Chondrocyte (in vitro differentiated cells): ENCODE results near the gene PRKD1. TPM values are rescaled to one million over a fixed set of nuclear protein-coding genes. Genes with fewer than 3 reads are reported as not detected.

ENCODE experiments used
- DNase-seq: peaks from one replicate; pipeline ENCODE4 v3.0.0; 2021; ENCODE audit warnings: mixed read lengths, low spot score
- H3K27ac Mint-ChIP-seq: one replicate; pipeline ENCODE4 v1.8.0; 2021; ENCODE audit warnings: mild to moderate bottlenecking, moderate library complexity, mixed read lengths; ENCODE audit not compliant: unreplicated experiment
- H3K27me3 Mint-ChIP-seq: 2 replicates; pipeline ENCODE4 v1.8.0; 2021; ENCODE audit warnings: low read depth, mixed read lengths
- H3K36me3 Mint-ChIP-seq: 2 replicates; pipeline ENCODE4 v1.8.0; 2021; ENCODE audit warnings: low read depth, mixed read lengths
- H3K4me1 Mint-ChIP-seq: 2 replicates; pipeline ENCODE4 v1.8.0; 2021; ENCODE audit warnings: low read depth, mild to moderate bottlenecking, mixed read lengths
- H3K4me3 Mint-ChIP-seq: one replicate; pipeline ENCODE4 v1.8.0; 2021; ENCODE audit warnings: mild to moderate bottlenecking, moderate library complexity, mixed read lengths; ENCODE audit not compliant: unreplicated experiment
- H3K9me3 Mint-ChIP-seq: 2 replicates; pipeline ENCODE4 v1.8.0; 2021; ENCODE audit warnings: low read depth, mixed read lengths
- total RNA-seq: library from RNA; stranded (reverse); gene quantifications from 3 replicates; pipeline ENCODE4 v1.2.1, GENCODE V29; 2021
- TF ChIP-seq, protein P1 (sequence below): fragments of 200-600 bp; sonication (generic); IDR thresholded peaks from 2 replicates; pipeline ENCODE4 v1.5.0; 2021; ENCODE audit warnings: antibody characterized with exemption, mild to moderate bottlenecking, moderate library complexity

PRKD1 gene
- total RNA-seq, 1 donor from 2014 or later: 11.1 TPM

DNA sequence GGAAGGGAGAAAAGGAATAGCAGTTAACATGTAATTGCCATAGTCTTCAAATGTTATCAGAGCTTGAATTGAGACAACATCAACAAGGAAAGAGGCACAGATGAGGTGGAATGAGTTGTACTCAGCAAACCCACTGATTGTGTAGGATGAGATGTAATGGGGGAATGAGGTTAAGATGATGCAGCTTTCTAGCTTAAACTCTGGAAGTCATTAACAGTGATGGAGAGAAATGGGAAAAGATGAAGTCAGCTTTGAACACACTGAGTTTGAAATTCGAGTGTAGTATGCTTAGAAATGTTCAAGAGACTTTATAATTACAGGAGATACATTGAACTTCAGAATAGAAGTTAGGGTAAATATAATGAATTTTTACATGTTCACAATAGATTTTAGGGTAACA, 106.9 kb downstream of the PRKD1 start:
- H3K27ac Mint-ChIP-seq: no peak overlapping the region
- H3K4me1 Mint-ChIP-seq: peaks cover 30% of the 10 kb centered on the region

DNA sequence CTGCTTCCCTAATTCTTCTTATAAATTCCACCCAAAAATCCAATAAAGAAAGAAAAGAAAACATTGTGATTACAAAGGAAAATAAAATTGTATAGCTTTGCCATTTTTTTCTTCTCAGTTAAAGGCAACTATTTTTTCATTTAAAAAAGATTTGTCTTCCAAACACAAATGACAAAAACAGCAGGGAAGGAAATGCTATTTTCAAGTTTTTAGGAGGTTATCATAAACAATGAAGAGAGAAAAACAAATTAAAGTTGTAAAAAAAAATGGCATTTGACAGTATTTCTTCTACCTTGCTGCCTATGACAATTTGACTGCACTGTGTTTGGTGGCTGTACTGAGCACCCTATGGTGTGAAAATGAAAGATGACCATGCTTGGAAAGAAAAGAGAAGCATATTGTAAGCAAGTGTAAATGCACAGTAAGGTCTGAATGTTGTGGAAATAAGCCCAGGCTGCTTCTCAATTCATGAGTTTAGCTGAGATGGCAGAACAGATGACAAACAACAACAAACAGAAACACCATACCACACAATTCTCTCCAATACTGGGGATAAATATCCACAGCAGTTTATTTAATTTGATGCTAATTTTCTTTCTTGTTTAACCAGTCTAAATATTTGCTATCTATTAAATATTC, 109.8 kb downstream of the PRKD1 start:
- Mint-ChIP-seq H3K9me3 (peaks cover 2% of the 10 kb centered on the region), H3K27ac (no peak overlapping the region), H3K4me3 (no peak overlapping the region), H3K27me3 (no peaks in the 10 kb centered on the region), H3K4me1 (peaks cover 17% of the 10 kb centered on the region), H3K36me3 (no peaks in the 10 kb centered on the region)
- TF ChIP-seq, protein P1, sequence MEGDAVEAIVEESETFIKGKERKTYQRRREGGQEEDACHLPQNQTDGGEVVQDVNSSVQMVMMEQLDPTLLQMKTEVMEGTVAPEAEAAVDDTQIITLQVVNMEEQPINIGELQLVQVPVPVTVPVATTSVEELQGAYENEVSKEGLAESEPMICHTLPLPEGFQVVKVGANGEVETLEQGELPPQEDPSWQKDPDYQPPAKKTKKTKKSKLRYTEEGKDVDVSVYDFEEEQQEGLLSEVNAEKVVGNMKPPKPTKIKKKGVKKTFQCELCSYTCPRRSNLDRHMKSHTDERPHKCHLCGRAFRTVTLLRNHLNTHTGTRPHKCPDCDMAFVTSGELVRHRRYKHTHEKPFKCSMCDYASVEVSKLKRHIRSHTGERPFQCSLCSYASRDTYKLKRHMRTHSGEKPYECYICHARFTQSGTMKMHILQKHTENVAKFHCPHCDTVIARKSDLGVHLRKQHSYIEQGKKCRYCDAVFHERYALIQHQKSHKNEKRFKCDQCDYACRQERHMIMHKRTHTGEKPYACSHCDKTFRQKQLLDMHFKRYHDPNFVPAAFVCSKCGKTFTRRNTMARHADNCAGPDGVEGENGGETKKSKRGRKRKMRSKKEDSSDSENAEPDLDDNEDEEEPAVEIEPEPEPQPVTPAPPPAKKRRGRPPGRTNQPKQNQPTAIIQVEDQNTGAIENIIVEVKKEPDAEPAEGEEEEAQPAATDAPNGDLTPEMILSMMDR: no peak
- no peak for DNase-seq

More for the DNA sequence above, 106.9 kb downstream of the PRKD1 start:
- H3K27me3 Mint-ChIP-seq: no peaks in the 10 kb centered on the region
- H3K36me3 Mint-ChIP-seq: no peaks in the 10 kb centered on the region
- TF ChIP-seq, protein P1: no peak
- no peak overlapping the region for H3K4me3 Mint-ChIP-seq
- no peaks in the 10 kb centered on the region for H3K9me3 Mint-ChIP-seq
- DNase-seq: no peak

DNA sequence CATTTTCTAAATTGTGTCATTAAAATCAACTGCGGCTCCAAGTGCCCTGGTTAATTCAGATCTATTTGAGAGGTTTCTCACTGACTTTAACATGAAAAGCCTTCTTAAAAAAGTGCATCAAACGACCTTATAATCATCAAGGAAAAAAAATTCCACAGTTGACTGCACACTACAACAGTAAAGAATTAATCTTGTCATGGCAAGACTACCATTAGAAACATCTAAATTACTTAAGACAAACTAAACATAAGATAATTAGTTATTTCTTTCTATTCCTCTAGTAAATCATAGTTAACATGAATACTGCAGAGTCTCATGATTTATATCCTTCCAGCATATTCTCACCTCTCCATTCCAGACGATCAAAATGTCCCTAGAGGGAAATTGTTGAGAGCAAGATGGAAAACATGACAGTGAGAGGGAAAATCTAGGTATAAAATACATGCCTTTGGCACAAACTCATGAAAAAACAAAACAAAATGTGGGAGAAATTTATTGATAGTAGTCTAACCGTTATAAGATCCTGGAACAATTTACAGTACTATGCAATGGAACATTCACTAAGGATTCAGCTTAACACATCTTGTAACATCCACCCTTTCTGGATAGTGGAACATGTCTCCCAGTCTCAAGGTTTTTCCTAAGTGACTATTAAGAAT, 112.5 kb downstream of the PRKD1 start:
- peaks cover 2% of the 10 kb centered on the region for H3K9me3 Mint-ChIP-seq
- no peak for DNase-seq
- no peaks in the 10 kb centered on the region for H3K36me3 Mint-ChIP-seq
- no peaks in the 10 kb centered on the region for H3K27me3 Mint-ChIP-seq
- H3K27ac Mint-ChIP-seq: no peak overlapping the region
- TF ChIP-seq, protein P1: no peak
- no peak overlapping the region for H3K4me3 Mint-ChIP-seq
- H3K4me1 Mint-ChIP-seq: no peaks in the 10 kb centered on the region

DNA sequence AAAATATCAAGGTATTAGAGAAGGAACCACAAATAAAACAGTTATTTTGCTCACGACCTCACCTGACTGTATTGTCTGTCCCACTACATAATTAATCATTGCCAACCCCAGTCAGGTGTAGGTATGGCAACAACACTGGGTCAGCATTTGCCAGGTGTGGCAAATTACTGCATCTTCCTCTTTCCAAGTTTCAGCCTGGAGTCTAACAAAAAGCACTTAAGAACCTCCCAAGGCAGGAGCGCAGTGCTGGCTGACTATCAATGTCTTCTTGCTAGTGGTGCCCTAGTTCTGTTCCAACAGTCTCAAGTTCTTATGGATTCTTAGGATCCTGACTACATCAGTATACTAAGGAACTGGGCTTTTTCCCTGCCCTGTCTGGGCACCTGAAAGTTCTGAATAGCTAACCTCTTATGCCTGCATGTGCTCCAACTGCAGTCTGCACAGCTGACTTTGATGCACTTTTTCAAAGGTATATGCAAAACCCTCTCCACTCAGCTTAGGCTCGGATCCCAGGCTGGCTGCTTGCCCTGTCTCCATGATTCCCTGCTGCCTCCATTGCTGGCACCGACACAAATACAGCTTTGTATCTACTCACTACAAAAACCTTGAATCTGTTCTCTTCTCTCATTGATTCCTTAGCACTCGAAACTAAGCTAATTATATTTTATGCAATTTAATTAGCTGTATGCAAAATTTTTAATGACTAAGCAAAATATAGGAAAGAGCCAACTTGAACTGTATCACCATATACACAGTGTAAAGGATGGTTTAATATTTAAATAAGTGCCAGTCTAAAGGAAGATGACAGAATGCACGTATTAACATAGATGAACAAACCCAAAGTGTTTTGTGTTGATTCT, 113.3 kb downstream of the PRKD1 start:
- no peaks in the 10 kb centered on the region for H3K36me3 Mint-ChIP-seq
- H3K4me1 Mint-ChIP-seq: no peaks in the 10 kb centered on the region
- H3K9me3 Mint-ChIP-seq: peaks cover 2% of the 10 kb centered on the region
- no peak for DNase-seq
- TF ChIP-seq, protein P1: no peak
- no peaks in the 10 kb centered on the region for H3K27me3 Mint-ChIP-seq
- no peak overlapping the region for H3K4me3 Mint-ChIP-seq
- H3K27ac Mint-ChIP-seq: no peak overlapping the region

DNA sequence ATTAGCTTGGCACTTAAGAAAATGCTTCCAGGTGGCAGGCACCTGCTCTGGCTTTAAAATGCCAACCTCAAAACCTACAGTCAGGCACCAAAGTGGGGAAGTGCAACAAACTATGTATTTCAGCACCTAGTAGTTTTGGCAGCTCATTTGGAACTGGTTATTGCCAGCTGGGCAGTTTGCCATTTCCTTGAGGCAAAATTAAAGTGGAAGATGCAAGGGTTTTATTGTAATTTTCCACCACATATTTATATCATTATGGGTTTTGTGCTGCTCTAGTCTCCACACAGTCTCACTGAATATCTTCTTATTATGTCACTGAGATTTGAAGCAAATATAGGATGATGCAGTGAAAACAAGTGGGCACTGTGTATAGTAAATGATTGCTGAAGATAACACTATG, 117.0 kb downstream of the PRKD1 start:
- Mint-ChIP-seq H3K4me3 (no peak overlapping the region), H3K36me3 (no peaks in the 10 kb centered on the region), H3K9me3 (peaks cover 5% of the 10 kb centered on the region), H3K27me3 (no peaks in the 10 kb centered on the region), H3K4me1 (peaks cover 10% of the 10 kb centered on the region), H3K27ac (no peak overlapping the region)
- DNase-seq: no peak
- TF ChIP-seq, protein P1: no peak
